Measurements from ENCODE around the gene PRKCE. TPM values are rescaled to one million over a fixed set of nuclear protein-coding genes. Genes with fewer than 3 reads are reported as not detected.
"Not testable (repeated sequence)": the region's sequence is repeated elsewhere in the genome, so short reads cannot be mapped to it uniquely, and the experiment has no call there.

Gene PRKCE
- total RNA-seq, 2 experiments from 2014 or later = 12.5 to 13.6 TPM

DNA sequence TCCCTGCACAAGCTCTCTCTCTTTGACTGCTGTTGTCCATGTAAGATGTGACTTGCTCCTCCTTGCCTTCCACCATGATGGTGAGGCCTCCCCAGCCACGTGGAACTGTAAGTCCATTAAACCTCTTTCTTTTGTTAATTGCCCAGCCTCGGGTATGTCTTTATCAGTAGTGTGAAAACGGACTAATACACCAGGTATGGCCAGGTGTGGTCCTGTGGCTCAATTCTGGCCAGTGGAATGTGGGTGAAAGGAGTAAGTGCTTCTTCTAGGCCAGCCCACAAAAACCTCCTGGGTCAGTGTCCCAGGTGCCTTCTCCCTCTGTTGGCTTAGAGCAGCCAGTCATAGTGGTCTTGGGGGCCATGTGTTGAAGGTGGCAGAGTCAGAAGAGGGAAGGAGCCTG, 57.0 kb downstream of the PRKCE start:
- DNase-seq = no peak
- intact Hi-C loops (cut with micrococcal nuclease) = no loop called here
- peaks cover 3% of the 10 kb centered on the region for H3K9me3 Mint-ChIP-seq
- no peaks in the 10 kb centered on the region for H3K27me3 Mint-ChIP-seq
- H3K27ac Mint-ChIP-seq = no peak overlapping the region
- CTCF ChIA-PET = interaction anchor here (1.2 to 1.3 kb wide), 2 partner anchors 23 to 70 kb away, joined by 3 read pairs; no protein-coding TSS in a partner anchor
- no peak overlapping the region for H3K4me3 Mint-ChIP-seq
- POLR2A ChIA-PET = no interaction called here
- peaks cover 17% of the 10 kb centered on the region for H3K36me3 Mint-ChIP-seq
- H3K4me1 Mint-ChIP-seq (ENCODE audit: low read depth) = no peaks in the 10 kb centered on the region

GRCh38 chr2:45709137-45709536, 57.7 kb downstream of the PRKCE start:
- Mint-ChIP-seq H3K27ac (no peak overlapping the region), H3K9me3 (peaks cover 3% of the 10 kb centered on the region), H3K4me3 (no peak overlapping the region), H3K27me3 (no peaks in the 10 kb centered on the region), H3K36me3 (peaks cover 17% of the 10 kb centered on the region), H3K4me1 (ENCODE audit: low read depth) (no peaks in the 10 kb centered on the region)
- POLR2A ChIA-PET = interaction anchor here (0.6 kb wide), 1 partner anchor 120 kb away, joined by 3 read pairs; no protein-coding TSS in a partner anchor
- intact Hi-C loops (cut with micrococcal nuclease) = no loop called here
- DNase-seq = no peak
- CTCF ChIA-PET = interaction anchor here (1.2 to 1.3 kb wide), 2 partner anchors 24 to 69 kb away, joined by 3 read pairs; no protein-coding TSS in a partner anchor

- Mint-ChIP-seq H3K9me3 (peaks cover 3% of the 10 kb centered on the region), H3K27ac (no peak overlapping the region), H3K27me3 (no peaks in the 10 kb centered on the region), H3K36me3 (peaks cover 17% of the 10 kb centered on the region), H3K4me1 (ENCODE audit: low read depth) (no peaks in the 10 kb centered on the region), H3K4me3 (no peak overlapping the region)
- intact Hi-C loops (cut with micrococcal nuclease) = no loop called here
- POLR2A ChIA-PET = no interaction called here
- DNase-seq = no peak
- CTCF ChIA-PET = no interaction called here
Observed at GRCh38 chr2:45710468-45710867, 59.0 kb downstream of the PRKCE start.

- ChIA-PET POLR2A (no interaction called here), CTCF (no interaction called here)
- peaks cover 17% of the 10 kb centered on the region for H3K36me3 Mint-ChIP-seq
- no peak overlapping the region for H3K27ac Mint-ChIP-seq
- H3K4me1 Mint-ChIP-seq (ENCODE audit: low read depth) = no peaks in the 10 kb centered on the region
- H3K9me3 Mint-ChIP-seq = peaks cover 3% of the 10 kb centered on the region
- H3K4me3 Mint-ChIP-seq = no peak overlapping the region
- intact Hi-C loops (cut with micrococcal nuclease) = no loop called here
- DNase-seq = no peak
- no peaks in the 10 kb centered on the region for H3K27me3 Mint-ChIP-seq
Observed at GRCh38 chr2:45711224-45711623, 59.7 kb downstream of the PRKCE start.

DNA sequence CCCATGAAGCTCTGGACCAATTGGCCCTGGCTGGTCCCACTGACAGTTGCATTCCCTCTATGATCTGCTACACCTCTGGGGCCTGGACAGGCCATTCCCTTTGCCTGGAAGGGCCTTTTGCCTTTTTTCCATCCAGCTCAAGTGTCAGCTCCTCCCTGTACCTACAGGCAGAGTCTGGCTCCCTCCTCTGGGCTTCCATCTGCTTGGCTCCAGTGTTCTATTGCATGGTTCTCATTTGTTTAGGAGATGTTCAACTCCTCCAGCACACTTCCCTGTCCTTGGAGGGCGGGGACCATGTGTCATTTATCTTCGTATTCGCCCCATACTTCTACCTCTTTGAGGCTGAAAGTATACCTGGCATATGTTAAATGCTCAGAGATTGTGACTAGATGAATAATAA, 61.1 kb downstream of the PRKCE start:
- DNase-seq = no peak
- intact Hi-C loops (cut with micrococcal nuclease) = no loop called here
- H3K27ac Mint-ChIP-seq = no peak overlapping the region
- H3K27me3 Mint-ChIP-seq = no peaks in the 10 kb centered on the region
- ChIA-PET POLR2A (no interaction called here), CTCF (no interaction called here)
- H3K4me1 Mint-ChIP-seq (ENCODE audit: low read depth) = no peaks in the 10 kb centered on the region
- H3K4me3 Mint-ChIP-seq = no peak overlapping the region
- peaks cover 3% of the 10 kb centered on the region for H3K9me3 Mint-ChIP-seq
- H3K36me3 Mint-ChIP-seq = peaks cover 12% of the 10 kb centered on the region

- peaks cover 6% of the 10 kb centered on the region for H3K36me3 Mint-ChIP-seq
- ChIA-PET CTCF (no interaction called here), POLR2A (no interaction called here)
- H3K27me3 Mint-ChIP-seq = no peaks in the 10 kb centered on the region
- DNase-seq = no peak
- H3K4me3 Mint-ChIP-seq = no peak overlapping the region
- no peak overlapping the region for H3K27ac Mint-ChIP-seq
- no peaks in the 10 kb centered on the region for H3K9me3 Mint-ChIP-seq
- H3K4me1 Mint-ChIP-seq (ENCODE audit: low read depth) = no peaks in the 10 kb centered on the region
- intact Hi-C loops (cut with micrococcal nuclease) = no loop called here
Observed at GRCh38 chr2:45713136-45713535, 61.7 kb downstream of the PRKCE start.

GRCh38 chr2:45713591-45713990, 62.1 kb downstream of the PRKCE start:
- no peak for DNase-seq
- CTCF ChIA-PET = no interaction called here
- Mint-ChIP-seq H3K27me3 (no peaks in the 10 kb centered on the region), H3K4me3 (no peak overlapping the region), H3K9me3 (no peaks in the 10 kb centered on the region), H3K36me3 (peaks cover 1% of the 10 kb centered on the region), H3K27ac (no peak overlapping the region), H3K4me1 (ENCODE audit: low read depth) (no peaks in the 10 kb centered on the region)
- POLR2A ChIA-PET = no interaction called here
- intact Hi-C loops (cut with micrococcal nuclease) = no loop called here

DNA sequence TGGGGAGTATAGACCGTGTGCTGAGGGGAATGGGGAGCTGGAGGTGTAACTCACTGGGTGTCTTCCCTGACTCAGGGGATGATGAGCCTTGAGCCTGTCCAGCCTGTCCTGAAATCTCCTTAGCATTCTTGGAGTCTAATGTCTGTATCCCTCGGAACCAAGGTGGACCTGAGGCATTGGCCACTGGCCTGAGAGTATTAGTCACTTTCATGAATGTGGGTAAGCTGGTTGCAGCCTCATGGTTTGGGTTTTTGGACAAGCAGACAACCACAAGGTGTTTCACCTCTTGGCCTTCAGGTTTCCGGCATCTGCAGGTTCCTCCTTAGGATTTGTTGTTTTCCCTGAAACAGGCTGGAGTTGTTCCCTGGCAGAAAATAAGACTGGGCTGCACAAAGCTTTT, 63.2 kb downstream of the PRKCE start:
- Mint-ChIP-seq H3K27me3 (no peaks in the 10 kb centered on the region), H3K36me3 (no peaks in the 10 kb centered on the region), H3K4me1 (ENCODE audit: low read depth) (no peaks in the 10 kb centered on the region), H3K4me3 (no peak overlapping the region), H3K27ac (no peak overlapping the region), H3K9me3 (no peaks in the 10 kb centered on the region)
- intact Hi-C loops (cut with micrococcal nuclease) = no loop called here
- DNase-seq = no peak
- ChIA-PET CTCF (no interaction called here), POLR2A (no interaction called here)

- ChIA-PET POLR2A (no interaction called here), CTCF (interaction anchor here (0.6 kb wide), 1 partner anchor 64 kb away, joined by 4 read pairs; the partner anchor contains the start of gene PRKCE)
- DNase-seq = no peak
- H3K27ac Mint-ChIP-seq = no peak overlapping the region
- H3K36me3 Mint-ChIP-seq = no peaks in the 10 kb centered on the region
- H3K27me3 Mint-ChIP-seq = no peaks in the 10 kb centered on the region
- H3K4me1 Mint-ChIP-seq (ENCODE audit: low read depth) = no peaks in the 10 kb centered on the region
- no peaks in the 10 kb centered on the region for H3K9me3 Mint-ChIP-seq
- intact Hi-C loops (cut with micrococcal nuclease) = no loop called here
- no peak overlapping the region for H3K4me3 Mint-ChIP-seq
Observed at GRCh38 chr2:45715601-45716379, 64.3 kb downstream of the PRKCE start.

GRCh38 chr2:45716432-45716831, 65.0 kb downstream of the PRKCE start:
- H3K27ac Mint-ChIP-seq = not testable (repeated sequence)

GRCh38 chr2:45716915-45717314, 65.4 kb downstream of the PRKCE start:
- Mint-ChIP-seq H3K4me3 (no peak overlapping the region), H3K36me3 (no peaks in the 10 kb centered on the region), H3K27me3 (no peaks in the 10 kb centered on the region), H3K4me1 (ENCODE audit: low read depth) (no peaks in the 10 kb centered on the region), H3K27ac (no peak overlapping the region), H3K9me3 (no peaks in the 10 kb centered on the region)
- ChIA-PET CTCF (no interaction called here), POLR2A (no interaction called here)
- DNase-seq = no peak
- intact Hi-C loops (cut with micrococcal nuclease) = no loop called here

More at GRCh38 chr2:45716432-45716831, 65.0 kb downstream of the PRKCE start:
- POLR2A ChIA-PET; H3K4me1 Mint-ChIP-seq (ENCODE audit: low read depth); H3K9me3 Mint-ChIP-seq; intact Hi-C loops (cut with micrococcal nuclease); H3K4me3 Mint-ChIP-seq; DNase-seq; H3K27me3 Mint-ChIP-seq; H3K36me3 Mint-ChIP-seq: not testable (repeated sequence)
- CTCF ChIA-PET = interaction anchor here (0.6 kb wide), 1 partner anchor 65 kb away, joined by 4 read pairs; the partner anchor contains the start of gene PRKCE

GRCh38 chr2:45720210-45720609, 68.7 kb downstream of the PRKCE start:
- Mint-ChIP-seq H3K36me3 (no peaks in the 10 kb centered on the region), H3K9me3 (no peaks in the 10 kb centered on the region), H3K27ac (no peak overlapping the region), H3K4me3 (no peak overlapping the region), H3K4me1 (ENCODE audit: low read depth) (peaks cover 11% of the 10 kb centered on the region), H3K27me3 (no peaks in the 10 kb centered on the region)
- DNase-seq = no peak
- intact Hi-C loops (cut with micrococcal nuclease) = no loop called here
- ChIA-PET POLR2A (no interaction called here), CTCF (no interaction called here)

GRCh38 chr2:45721150-45721549, 69.7 kb downstream of the PRKCE start:
- ChIA-PET POLR2A (no interaction called here), CTCF (no interaction called here)
- Mint-ChIP-seq H3K36me3 (no peaks in the 10 kb centered on the region), H3K4me3 (no peak overlapping the region), H3K27ac (no peak overlapping the region), H3K9me3 (no peaks in the 10 kb centered on the region), H3K27me3 (no peaks in the 10 kb centered on the region), H3K4me1 (ENCODE audit: low read depth) (peaks cover 11% of the 10 kb centered on the region)
- no peak for DNase-seq
- intact Hi-C loops (cut with micrococcal nuclease) = no loop called here

Measured in activated CD4-positive, alpha-beta memory T cell treated with anti-CD3 and anti-CD28 coated beads for 36 hours (primary cell).